HG03558 (cell line): ENCODE measurements around the gene MMP25.
A peak's percentile ranks its signal among the peaks of the same experiment; 100 is the strongest.

Source experiments
- ATAC-seq: cut with Tn5 transposase; IDR thresholded peaks from one replicate; pipeline ENCODE4 v1.9.1; 2021; ENCODE audit warnings: moderate number of reproducible peaks; ENCODE audit not compliant: unreplicated experiment; ENCODE audit errors: extremely low read depth

Gene MMP25, protein sequence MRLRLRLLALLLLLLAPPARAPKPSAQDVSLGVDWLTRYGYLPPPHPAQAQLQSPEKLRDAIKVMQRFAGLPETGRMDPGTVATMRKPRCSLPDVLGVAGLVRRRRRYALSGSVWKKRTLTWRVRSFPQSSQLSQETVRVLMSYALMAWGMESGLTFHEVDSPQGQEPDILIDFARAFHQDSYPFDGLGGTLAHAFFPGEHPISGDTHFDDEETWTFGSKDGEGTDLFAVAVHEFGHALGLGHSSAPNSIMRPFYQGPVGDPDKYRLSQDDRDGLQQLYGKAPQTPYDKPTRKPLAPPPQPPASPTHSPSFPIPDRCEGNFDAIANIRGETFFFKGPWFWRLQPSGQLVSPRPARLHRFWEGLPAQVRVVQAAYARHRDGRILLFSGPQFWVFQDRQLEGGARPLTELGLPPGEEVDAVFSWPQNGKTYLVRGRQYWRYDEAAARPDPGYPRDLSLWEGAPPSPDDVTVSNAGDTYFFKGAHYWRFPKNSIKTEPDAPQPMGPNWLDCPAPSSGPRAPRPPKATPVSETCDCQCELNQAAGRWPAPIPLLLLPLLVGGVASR

DNA sequence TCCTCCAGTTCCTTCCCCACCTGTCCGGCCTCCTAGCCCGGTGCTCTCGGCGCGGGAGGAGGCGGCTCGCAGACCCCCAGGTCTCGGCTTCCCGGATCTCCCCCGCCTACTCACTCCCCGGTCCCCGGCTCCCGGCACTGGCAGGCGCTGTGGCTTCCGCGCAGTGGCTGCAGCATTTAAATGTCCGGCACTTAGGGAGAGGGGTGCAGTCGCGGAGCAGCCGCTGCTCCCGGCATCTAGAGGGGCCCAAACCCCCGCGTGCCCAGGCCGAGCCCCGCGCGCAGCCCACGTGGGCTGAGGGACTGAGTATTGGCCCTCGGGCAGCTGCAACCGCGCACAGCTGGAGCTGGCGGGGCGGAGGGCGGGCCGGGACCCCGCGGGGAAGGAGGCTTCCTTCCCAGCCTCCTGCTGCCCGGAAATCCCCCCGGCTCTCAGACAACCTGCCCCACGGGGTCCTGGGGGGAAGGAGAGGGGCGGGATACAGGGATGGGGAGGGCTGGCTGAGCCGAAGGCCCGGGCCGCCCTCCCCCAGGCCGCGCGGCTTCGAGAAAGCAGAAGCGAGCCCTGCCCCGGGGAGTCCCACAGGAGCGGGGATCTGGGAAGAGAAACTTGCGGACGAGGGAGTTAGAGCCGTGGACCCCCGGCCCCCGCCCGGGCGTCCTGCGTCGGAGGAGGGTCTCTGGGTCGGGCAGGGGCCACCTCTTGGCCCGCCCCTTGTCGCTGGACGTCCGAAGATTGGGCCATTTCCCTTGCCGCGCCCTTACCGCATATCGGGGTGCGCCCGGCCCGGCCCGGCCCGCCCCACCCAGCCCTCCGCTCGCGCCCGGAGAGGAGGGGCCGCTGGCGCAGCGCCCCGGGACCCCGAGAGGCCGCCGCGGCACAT is at the start of gene MMP25:
Gene MMP25 (plus strand): TSS at position 804 of the 883 bp plus-strand sequence. CDS start 357 bp downstream, outside the sequence.
- no peak for ATAC-seq

DNA sequence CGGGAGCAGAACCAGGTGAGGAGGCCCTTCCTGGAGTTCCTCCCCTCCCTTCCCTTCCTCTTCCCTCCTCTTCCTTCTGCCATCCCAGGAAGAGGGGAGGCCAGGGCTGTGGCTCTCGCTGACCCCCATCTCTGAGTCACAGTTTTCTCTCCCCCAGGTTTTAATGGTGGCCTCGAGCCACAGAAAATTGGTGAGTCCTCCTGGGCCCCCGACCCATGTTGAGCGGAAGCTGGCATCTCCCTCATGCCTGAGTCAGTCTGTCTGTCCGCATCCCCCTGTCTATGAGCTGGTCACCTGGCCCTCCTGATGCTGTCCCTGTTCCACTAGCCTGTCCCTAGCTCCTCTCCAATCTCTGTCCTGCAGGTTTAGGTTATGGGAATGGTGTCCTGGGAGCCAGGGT is 46.4 kb upstream of the MMP25 start:
- no peak for ATAC-seq

DNA sequence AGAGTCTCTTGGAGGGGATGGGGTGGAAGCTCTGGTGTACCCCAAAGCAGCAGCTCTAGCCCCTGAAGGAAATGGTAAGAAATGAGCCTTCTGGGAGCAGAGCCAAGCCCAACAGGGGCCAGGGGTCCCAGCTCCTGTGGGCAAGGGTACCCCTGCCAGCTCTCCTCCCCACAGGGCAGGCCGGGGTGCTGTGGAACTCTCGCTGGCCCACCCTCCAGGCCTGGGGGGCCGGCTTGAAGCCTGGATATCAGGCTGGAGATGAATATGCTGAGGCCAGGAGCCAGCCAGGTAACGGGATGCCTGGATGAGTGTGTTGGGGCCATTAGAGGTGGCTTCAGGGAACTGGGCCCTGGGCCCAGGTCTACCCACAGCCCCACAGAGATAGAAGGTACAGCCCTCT is 45.8 kb upstream of the MMP25 start:
- no peak for ATAC-seq

DNA sequence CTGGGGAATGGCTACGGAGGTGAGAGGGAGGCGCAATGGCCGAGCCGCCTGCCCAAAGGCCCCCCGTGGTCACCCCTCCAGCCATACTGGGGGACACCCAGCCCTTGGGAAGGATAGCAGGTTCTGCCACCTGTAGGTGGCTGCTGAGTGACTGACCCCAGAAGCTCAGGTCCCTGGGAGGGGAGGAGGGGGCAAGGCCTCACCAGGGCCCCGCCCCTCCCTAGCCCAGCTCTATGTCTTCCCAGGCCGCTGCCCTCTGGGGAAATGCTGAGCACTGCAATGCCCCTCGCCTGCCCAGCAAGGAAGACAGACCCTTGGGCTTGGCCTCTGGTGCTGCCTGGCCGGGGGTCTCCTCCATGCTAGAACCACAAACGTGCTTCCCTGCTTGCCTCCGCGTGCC is 45.0 kb upstream of the MMP25 start:
- ATAC-seq: no peak

DNA sequence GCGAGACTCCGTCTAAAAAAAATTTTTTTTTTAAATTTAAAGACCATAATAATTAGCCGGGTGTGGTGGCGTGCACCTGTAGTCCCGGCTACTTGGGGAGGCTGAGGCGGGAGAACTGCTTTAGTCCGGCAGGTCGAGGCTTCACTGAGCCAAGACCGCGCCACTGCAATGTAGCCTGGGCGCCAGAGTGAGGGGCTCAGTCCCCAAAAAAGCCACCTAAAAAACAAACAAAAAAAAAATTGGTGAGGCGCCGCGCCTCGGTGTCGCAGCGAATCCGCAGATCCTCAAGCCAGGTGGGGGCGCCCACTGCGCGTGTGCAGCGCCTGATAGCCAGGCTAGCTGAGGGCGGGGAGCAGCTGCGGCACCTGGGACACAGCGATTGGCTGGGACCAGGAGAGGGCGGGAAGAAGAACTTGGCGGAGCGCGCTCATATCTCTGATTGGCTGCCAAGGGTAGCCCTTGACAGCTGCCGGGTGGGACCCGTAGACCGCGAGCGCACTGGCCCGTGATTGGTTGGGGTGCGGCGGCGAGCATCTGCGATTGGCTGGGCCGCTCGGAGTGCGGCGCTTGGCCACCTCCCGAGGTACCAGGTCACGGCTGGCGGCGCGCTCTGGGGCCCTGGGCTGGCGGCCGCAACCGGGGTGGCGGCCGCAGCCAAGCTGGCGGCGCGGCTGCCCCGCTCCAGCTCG is 42.6 kb upstream of the MMP25 start:
- peak; percentile 87 for ATAC-seq

DNA sequence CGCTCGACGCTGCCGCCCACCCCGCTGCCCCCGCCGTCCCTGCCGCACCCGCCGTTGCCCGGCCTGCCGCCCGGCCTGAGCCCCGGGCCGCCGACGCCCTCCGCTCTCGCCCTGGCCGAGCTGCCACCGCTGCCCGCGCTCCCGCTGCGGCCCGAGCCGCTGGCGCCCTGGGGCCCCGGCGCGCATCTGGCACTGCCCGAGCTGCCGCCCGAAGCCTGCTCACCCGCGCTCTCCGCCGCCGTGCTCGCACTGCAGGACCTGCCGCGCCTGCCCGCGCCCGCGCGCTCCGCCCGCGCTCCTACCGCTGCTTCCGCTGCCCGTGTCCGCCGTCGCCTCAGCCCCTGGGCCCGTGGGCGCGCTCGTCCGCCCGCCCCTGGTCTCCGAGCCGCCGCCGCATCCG is 42.0 kb upstream of the MMP25 start:
- peak; percentile 4 for ATAC-seq

DNA sequence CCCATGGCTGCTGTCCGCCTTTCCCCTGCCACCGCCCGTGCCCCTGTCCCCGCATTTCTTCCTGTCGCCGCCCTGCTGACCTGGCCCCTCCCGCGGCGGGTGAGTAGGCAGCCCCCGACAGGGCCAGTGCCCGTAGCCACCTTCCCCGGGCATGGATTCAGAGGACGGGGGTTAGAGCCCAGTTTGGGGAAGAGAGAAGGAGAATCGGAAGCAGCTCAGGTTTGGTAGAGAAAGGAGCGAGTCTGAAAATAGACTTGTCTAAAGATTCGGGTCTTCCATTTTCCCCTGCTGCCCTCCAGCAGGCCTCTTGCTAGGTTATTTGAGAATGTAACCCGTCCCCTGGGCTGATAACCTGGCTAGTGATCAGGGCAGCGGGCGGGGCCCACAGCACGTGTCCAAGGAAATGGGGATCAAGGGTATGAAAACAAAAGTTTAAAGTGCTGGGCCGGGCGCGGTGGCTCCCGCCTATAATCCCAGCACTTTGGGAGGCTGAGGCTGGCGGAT is 41.5 kb upstream of the MMP25 start:
- ATAC-seq: no peak

DNA sequence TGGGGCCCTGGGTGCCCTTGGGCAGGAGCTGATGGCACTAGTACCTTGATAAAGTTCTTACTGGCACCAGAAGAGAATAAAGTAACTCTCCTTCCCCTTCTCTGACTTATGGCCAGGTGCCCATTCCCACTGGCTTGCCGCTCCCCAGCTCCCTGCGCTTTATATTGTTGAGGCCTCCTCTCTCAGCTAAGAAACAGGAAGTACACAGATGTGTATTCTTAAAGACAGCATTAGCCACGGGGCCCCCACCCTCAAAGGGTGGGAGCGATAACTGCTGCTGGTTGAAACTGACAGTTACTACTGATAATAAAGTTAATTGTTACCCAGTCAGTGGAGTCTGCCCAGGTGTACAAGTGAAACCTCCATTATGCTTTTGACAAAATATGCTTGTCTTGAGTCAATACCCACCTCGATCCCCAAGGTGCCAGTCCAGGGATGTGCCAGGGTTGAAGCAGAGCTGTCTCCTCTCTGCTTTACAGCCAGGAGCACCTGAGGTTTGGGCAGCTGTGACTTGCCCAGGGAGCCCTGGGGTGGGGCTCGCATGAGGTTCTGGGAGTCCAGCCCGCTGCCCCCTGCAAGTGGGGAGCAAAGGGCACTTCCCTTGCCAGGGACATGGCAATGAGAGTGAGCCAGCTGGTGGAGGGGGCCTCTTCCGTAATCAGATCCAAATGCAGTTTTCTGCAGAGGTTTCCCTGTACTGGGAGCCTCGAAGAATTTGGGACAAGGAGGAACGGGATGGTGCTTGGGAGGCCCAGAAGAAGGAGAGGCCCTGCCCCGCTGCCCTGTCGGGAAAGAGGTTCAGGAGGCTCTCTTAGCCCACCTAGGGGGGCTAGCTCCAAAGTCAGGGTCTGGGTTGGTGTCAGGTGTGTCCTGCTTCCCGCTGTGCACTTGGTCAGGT is 39.1 kb upstream of the MMP25 start:
- no peak for ATAC-seq

DNA sequence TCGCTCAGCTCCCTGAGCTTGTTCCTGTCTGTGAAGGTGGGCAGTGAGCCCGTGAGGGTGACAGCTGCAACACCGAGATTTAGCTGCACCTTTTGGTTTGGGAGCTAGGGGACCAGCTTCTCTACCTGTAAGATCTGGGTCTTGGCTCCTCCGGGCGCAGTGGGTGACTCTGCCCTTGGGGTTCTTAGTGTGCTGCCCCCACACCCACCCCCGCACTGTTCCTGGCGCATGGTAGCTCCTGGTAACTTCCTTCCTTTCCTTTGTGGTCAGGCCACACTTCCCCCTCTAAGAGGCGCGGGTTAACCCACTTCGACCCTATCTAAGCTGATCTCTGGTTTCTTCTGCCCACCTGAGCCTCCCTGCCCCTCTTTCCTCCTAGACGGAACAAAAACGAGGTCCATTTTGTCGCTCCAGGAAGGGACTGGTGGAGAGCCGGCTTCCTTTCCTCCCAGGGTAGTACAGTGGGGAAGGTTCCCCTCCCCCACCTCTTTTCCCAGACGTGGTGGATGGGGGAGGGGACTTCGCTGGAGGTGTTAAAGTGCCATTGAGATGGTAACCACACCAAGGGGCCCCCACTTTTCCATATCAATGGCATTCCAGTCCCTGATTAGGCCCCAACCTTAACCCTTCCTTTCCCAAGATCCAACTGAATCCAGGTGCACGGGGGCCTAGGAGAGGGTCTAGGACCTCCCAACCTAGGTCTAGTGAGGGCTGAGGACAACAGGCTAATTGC is 38.2 kb upstream of the MMP25 start:
- ATAC-seq: no peak

DNA sequence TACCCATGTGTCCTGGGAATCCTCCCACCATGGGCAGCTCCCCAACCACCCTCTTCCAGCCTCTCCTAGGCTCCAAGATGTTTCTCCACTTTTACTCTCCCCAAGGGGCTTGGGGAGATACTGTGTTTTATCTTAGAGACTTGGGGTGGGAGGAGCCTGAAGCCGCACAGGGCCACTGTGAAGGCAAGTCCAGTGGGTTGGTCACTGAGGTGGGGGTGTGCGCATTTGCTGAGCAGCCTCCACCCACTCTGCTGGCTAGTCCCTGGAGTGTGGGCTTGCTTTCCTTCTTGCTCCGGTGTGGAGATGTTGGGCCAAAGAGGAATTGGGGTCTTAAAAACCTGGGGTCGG is 37.7 kb upstream of the MMP25 start:
- ATAC-seq: no peak

DNA sequence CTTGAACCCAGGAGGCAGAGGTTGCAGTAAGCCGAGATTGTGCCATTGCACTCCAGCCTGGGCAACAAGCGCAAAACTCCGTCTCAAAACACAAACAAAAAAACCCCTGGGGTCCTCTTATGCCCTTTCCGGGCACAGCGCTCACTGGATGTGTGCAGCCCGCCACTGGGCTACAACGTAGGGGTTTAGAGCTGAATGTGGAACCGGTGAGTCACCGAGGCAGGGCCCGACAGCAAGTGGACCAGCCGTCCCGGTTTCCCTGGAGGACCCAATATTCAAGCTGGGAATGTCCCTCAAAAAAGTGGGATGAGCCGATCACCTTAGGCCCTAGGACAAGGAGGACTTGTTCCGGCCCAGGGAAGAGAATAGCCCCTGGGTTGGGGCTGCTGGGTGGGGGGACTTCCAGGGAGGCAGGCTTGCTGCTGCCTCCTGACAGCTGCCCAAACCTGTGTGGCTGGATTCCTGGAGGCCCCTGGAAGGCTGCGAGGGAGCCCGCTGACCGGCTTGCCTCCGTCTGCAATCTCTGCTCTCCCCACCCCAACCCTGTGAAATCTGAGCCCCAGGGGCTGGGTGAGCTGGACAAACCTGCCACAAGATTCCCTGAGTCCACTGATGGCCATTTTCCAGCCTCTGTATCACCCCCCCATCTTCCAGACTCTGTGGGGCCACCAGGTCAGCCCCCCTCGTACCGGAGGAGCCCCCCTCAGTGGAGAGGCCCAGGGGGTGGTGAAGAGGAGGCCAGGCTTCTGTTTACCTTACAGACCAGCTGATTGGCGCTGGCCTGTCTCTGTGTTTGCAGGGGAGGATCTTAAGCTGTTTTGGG is 36.6 kb upstream of the MMP25 start:
- no peak for ATAC-seq

DNA sequence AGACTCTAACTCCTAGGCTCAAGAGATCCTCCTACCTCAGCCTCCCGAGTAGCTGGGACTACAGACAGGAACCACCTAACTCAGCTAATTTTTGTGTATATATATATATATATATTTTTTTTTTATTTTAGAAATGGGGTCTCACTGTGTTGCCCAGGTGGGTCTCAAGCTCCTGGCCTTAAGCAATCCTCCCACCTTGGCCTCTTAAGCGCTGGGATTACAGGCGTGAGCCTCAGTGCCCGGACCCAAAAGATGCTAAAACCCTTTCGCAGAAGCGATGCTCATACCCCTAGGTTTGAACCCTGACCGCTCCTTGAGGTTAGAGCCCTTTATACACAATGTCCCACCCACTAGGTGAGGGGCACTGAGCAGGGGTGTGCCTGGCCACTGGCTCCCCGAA is 35.9 kb upstream of the MMP25 start:
- ATAC-seq: no peak

DNA sequence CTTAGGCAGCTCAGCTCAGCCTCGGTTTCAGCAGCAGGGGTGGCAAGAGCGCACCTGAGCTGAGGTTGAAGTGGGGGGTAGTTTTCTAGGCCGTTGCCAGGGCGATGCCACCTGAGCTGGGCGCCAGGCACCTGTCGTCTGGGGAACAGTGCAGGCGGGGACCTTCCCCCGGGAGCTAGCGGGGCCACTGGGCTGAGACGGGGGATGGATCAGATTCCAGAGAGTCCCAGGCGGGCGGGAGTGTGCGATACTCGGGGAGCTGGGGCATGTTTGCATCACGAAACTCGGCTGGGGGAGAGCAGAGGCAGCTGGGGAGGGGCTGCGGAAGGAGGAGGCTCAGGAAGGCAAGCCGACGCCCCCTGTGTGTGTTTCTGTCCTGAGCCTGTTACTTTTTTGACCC is 34.1 kb upstream of the MMP25 start:
- no peak for ATAC-seq

DNA sequence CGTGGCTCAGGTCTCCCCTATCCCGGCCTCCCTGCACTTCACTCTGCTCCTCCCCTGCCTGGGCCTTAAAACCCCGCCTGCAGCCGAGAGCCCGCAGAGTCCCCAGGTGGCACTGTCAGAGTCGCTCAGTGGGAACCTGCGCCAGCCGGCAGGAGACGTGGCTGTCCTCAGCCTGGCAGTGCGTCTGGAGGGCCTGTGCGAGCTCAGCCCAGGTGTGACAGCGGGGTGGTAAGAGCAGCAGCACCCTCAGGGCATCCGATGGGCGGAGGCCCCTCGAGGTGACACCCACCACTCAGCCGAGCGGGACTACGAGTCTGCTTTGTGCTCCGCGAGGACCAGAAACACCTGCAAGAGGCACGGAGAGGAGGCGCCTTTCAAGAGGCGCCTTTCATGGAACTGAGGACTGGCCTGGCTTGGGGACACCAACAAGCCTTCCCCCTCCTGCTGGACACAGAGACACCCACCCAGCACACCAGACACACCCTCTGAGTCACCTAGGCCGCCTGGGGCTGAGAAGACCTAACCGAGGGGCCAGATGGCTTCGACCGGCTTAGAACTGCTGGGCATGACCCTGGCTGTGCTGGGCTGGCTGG is 33.4 kb upstream of the MMP25 start, which contains the start of gene CLDN9:
Gene CLDN9 (plus strand): TSS at position 96 of the 593 bp plus-strand sequence. CDS start 440 bp downstream, at position 536.
- no peak for ATAC-seq

DNA sequence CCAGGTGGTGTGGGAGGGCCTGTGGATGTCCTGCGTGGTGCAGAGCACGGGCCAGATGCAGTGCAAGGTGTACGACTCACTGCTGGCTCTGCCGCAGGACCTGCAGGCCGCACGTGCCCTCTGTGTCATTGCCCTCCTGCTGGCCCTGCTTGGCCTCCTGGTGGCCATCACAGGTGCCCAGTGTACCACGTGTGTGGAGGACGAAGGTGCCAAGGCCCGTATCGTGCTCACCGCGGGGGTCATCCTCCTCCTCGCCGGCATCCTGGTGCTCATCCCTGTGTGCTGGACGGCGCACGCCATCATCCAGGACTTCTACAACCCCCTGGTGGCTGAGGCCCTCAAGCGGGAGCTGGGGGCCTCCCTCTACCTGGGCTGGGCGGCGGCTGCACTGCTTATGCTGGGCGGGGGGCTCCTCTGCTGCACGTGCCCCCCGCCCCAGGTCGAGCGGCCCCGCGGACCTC is 32.8 kb upstream of the MMP25 start:
- ATAC-seq: no peak

DNA sequence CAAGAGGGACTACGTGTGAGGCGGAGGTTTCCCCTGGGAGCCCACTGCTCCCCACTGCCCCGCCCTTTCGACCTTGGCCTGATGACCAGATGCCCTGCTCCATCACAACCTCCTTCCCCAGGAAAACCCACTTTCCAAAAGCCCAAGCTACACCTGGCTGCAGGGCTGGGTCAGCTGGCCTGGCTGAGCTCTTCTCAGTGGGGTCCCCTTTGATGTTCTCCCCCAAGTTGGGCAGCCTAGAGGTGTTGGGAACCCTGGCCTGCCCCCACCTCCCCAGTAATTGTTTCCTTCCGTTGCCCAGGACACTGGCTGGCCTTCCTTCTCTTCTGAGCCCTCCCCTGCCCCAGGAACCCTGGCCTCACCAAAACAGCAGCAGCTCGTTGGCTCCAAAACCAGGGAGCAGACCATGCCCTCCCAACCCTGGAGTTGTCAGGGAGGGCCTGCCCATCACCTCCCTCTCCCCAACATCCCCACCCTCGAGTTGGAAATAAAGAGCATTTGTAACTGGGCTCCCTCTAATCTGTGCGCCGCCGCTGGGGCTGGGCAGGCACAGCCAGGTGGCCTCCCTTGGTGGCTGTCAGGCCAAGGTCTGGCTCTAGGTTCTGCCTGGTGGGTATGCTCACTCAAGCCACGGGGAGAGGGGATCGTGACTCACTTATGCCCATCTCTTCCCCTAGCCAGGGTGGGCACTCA is 32.2 kb upstream of the MMP25 start:
- ATAC-seq: no peak

DNA sequence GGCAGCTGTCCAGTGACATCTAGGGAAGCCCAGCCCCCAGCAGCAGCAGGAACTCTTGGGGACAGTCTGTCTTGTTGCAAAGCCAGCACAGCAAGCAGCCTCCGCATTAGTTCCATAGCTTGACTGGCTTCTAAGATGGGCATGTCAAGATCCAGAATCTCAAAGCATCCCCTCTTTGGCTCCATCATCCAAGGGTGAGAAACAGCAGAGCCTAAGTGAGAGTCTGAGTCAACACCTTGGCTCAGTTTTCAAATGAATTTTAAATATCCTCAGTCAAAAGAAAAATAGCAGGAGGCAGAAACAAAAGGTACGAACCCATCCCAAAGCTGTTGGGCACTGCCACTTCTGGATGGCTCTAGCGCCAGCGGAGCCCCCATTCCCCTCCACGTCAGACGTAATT is 31.4 kb upstream of the MMP25 start:
- ATAC-seq: no peak
